ENCODE results near the gene MTTP.

The MTTP gene

GRCh38 chr4:99642725-99643489 is 68.3 kb downstream of the MTTP start:
- TF ChIP-seq EZH2 (IDR thresholded peaks at IDR 0.05; ENCODE audit: borderline replicate concordance, low read length), result no peak
- no peak for TF ChIP-seq CTCF (IDR thresholded peaks at IDR 0.05; ENCODE audit: low read length)

GRCh38 chr4:99644453-99644852 is 69.8 kb downstream of the MTTP start:
- H3K36me3 ChIP-seq (ENCODE audit: insufficient read depth, low read length), result no peaks in the 10 kb centered on the region
- H3K4me3 ChIP-seq (ENCODE audit: low read depth, low read length, poor library complexity, severe bottlenecking), result no peak overlapping the region
- H2AFZ ChIP-seq (ENCODE audit: low read length), result no peak overlapping the region
- H4K20me1 ChIP-seq (ENCODE audit: insufficient read depth, low read length), result no peaks in the 10 kb centered on the region
- no peak overlapping the region for H3K4me2 ChIP-seq (ENCODE audit: low read length)
- H3F3A ChIP-seq (ENCODE audit: insufficient read depth, low read length), result no peaks in the 10 kb centered on the region
- H3K9me3 ChIP-seq (ENCODE audit: low read length), result no peaks in the 10 kb centered on the region
- TF ChIP-seq CTCF (IDR thresholded peaks at IDR 0.05; ENCODE audit: low read length) (no peak), EZH2 (IDR thresholded peaks at IDR 0.05; ENCODE audit: borderline replicate concordance, low read length) (no peak)
- H3K27me3 ChIP-seq (ENCODE audit: insufficient read depth, low read length), result no peaks in the 10 kb centered on the region
- H3K27ac ChIP-seq (ENCODE audit: low read depth, low read length, poor library complexity, severe bottlenecking), result no peak overlapping the region
- H3K4me1 ChIP-seq (ENCODE audit: insufficient read depth, low read length, severe bottlenecking), result peaks cover 14% of the 10 kb centered on the region
- no peaks in the 10 kb centered on the region for H3K79me2 ChIP-seq (ENCODE audit: insufficient read depth, low read length)
- H3K9ac ChIP-seq (ENCODE audit: low read length), result no peak overlapping the region
- H3K9me2 ChIP-seq (ENCODE audit: low read depth, low read length), result no peaks in the 10 kb centered on the region

More at GRCh38 chr4:99642725-99643489, 68.3 kb downstream of the MTTP start:
- H3K27ac ChIP-seq (ENCODE audit: low read depth, low read length, poor library complexity, severe bottlenecking), result no peak overlapping the region
- H3F3A ChIP-seq (ENCODE audit: insufficient read depth, low read length), result no peaks in the 10 kb centered on the region
- no peak overlapping the region for H3K9ac ChIP-seq (ENCODE audit: low read length)
- no peaks in the 10 kb centered on the region for H3K9me3 ChIP-seq (ENCODE audit: low read length)
- no peaks in the 10 kb centered on the region for H3K79me2 ChIP-seq (ENCODE audit: insufficient read depth, low read length)
- no peak overlapping the region for H3K4me2 ChIP-seq (ENCODE audit: low read length)
- no peak overlapping the region for H3K4me3 ChIP-seq (ENCODE audit: low read depth, low read length, poor library complexity, severe bottlenecking)
- H3K36me3 ChIP-seq (ENCODE audit: insufficient read depth, low read length), result no peaks in the 10 kb centered on the region
- H3K27me3 ChIP-seq (ENCODE audit: insufficient read depth, low read length), result no peaks in the 10 kb centered on the region
- peaks cover 5% of the 10 kb centered on the region for H3K4me1 ChIP-seq (ENCODE audit: insufficient read depth, low read length, severe bottlenecking)
- no peaks in the 10 kb centered on the region for H4K20me1 ChIP-seq (ENCODE audit: insufficient read depth, low read length)
- H2AFZ ChIP-seq (ENCODE audit: low read length), result no peak overlapping the region
- H3K9me2 ChIP-seq (ENCODE audit: low read depth, low read length), result no peaks in the 10 kb centered on the region

GRCh38 chr4:99645036-99645435 is 70.4 kb downstream of the MTTP start:
- H3F3A ChIP-seq (ENCODE audit: insufficient read depth, low read length), result no peaks in the 10 kb centered on the region
- H3K36me3 ChIP-seq (ENCODE audit: insufficient read depth, low read length), result no peaks in the 10 kb centered on the region
- no peak overlapping the region for H3K9ac ChIP-seq (ENCODE audit: low read length)
- no peak overlapping the region for H3K27ac ChIP-seq (ENCODE audit: low read depth, low read length, poor library complexity, severe bottlenecking)
- TF ChIP-seq EZH2 (IDR thresholded peaks at IDR 0.05; ENCODE audit: borderline replicate concordance, low read length), result no peak
- no peak for TF ChIP-seq CTCF (IDR thresholded peaks at IDR 0.05; ENCODE audit: low read length)
- no peak overlapping the region for H3K4me3 ChIP-seq (ENCODE audit: low read depth, low read length, poor library complexity, severe bottlenecking)
- H4K20me1 ChIP-seq (ENCODE audit: insufficient read depth, low read length), result no peaks in the 10 kb centered on the region
- peaks cover 16% of the 10 kb centered on the region for H3K4me1 ChIP-seq (ENCODE audit: insufficient read depth, low read length, severe bottlenecking)
- no peaks in the 10 kb centered on the region for H3K9me2 ChIP-seq (ENCODE audit: low read depth, low read length)
- no peak overlapping the region for H2AFZ ChIP-seq (ENCODE audit: low read length)
- H3K9me3 ChIP-seq (ENCODE audit: low read length), result no peaks in the 10 kb centered on the region
- no peaks in the 10 kb centered on the region for H3K27me3 ChIP-seq (ENCODE audit: insufficient read depth, low read length)
- no peak overlapping the region for H3K4me2 ChIP-seq (ENCODE audit: low read length)
- H3K79me2 ChIP-seq (ENCODE audit: insufficient read depth, low read length), result no peaks in the 10 kb centered on the region

Measured in OCI-LY1 (cell line).